Measurements from ENCODE around the gene PAWR.
"Not testable (repeated sequence)": the region's sequence is repeated elsewhere in the genome, so short reads cannot be mapped to it uniquely, and the experiment has no call there.

The PAWR gene

DNA sequence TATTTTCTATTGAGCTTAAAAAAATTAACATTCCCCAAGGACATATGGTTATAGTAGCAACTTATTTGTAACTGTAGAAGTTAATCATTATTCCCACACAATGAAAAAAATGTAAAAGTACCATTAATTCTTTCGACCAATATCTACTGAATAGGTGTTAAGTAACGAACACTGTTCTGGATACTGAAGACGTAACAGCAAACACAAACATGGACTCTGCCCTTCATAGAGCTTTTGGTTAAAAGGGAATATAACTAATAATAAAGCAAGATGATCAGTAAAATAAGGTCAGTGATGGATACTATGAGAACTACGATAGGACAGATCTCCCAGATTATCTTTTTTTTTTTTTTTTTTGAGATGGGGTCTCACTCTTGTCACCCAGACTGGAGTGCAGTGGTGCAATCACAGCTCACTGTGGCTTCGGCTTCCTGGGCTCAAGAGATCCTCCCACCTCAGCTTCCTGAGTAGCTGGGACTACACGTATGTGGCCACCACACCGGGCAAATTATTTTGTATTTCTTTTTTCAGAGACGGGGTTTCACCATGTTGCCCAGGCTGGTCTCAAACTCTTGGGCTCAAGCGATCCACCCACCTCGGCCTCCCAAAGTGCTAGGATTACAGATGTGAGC is 93.9 kb downstream of the PAWR start:
- no peak for DNase-seq (ENCODE audit: extremely low read depth in 1 of 2, low read depth in 1 of 2)

DNA sequence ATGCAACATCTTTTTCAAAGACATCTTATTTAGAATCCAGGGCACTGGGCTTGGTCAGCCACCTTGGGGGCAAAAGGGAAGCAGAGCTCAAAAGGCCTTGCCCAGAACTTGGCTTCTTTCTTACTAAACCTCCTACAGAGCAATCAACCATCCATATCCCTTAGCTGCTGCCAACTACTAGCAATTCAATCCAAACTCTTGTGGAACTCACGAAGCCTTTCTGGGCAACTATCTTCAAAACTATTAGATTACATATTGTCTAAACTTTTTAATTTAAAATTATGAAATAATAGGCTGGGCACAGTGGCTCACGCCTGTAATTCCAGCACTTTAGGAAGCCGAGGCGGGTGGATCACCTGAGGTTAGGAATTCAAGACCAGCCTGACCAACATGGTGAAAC is 95.5 kb downstream of the PAWR start:
- no peak for DNase-seq (ENCODE audit: extremely low read depth in 1 of 2, low read depth in 1 of 2)

DNA sequence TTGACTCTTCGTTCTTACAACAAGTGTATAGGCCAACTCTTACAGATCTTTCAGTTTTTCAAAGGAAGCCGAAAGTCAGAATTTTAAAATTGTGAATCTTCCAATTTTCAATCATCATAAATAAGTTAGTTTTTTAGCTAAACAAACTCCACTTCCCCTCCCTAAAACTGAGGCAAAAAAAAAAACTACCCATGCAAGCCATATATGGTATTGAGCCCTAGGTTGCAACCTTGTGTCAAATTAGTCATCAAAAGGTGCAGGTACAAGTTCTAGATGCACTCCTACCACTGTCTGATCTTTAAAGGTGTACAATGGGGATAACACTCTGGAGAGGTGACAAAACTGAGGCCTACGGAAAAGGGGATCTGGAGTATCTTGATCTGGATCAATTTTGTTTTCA is 97.9 kb downstream of the PAWR start:
- DNase-seq (ENCODE audit: extremely low read depth in 1 of 2, low read depth in 1 of 2) = no peak

DNA sequence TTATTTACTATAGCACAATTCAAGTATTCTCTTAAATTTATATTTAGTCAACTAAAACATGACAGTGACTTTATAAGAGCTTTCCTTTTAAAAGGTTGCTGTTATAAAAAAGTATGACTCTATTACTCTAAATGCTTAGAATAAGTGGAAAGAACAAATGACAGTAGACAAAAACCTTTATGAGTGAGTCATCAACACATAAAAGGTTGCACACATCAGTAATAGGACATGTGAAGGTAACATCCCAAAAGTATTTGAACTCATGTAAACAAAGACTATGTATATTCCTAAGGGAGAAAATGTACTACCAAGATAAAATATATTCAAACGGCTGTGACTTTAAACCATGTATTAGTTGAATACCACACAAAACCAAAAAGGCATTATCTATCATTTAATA is 98.8 kb downstream of the PAWR start:
- no peak for DNase-seq (ENCODE audit: extremely low read depth in 1 of 2, low read depth in 1 of 2)

DNA sequence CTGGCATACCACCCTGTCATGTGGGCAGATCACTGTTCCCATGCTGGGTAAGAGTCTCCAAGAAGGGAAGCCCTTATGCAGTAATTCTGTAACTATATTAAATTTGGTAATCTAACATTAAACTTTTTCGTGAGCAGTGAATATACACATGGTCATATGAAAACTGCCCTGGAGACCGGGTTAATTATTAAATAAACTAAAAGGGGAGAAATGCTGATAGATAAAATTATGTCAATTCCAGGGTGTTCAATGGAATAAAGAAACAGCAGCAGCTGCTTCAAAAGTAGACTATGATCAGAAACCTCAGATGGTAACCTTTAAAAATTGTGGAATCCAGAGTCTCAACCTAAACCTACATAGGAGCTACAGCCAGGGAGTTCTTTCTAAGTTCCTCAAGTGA is 100.0 kb downstream of the PAWR start:
- no peak for DNase-seq (ENCODE audit: extremely low read depth in 1 of 2, low read depth in 1 of 2)

DNA sequence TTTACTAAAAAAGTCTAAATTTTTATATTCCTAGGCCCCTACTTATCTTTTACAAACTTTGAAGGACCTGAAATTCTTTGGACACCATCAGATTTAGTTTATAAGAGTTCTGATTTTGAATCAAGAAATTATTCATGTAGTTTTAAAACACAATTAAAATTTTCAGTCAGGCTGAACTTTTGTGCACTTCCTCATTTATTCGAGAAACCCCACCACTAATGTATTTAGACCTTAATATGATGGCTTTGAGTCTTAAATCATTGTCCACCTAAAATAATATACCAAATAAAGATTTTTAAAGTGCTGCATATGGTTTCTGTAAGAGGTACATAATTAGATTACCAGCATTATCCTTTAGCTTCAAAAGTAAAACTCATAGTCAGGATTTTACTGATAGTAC is 103.4 kb downstream of the PAWR start:
- no peak for DNase-seq (ENCODE audit: extremely low read depth in 1 of 2, low read depth in 1 of 2)

DNA sequence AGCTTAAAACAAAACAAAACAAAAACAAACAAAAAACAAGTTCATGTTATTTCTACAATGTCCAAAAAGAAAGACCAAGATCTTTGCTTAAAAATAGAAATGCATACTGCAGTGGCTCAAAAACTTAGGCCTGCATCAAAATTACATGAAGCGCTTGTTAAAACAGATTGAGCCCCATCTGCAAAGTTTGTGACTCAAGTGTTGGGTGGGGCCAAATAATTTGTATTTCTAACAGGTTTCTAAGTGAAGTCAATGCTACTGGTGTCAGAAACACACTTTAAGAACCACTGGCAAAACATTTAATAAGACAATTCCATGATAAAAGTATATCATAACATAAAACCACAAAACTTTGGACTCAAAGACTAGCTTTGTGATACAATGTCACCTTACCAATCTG is 105.6 kb downstream of the PAWR start:
- DNase-seq (ENCODE audit: extremely low read depth in 1 of 2, low read depth in 1 of 2) = no peak

DNA sequence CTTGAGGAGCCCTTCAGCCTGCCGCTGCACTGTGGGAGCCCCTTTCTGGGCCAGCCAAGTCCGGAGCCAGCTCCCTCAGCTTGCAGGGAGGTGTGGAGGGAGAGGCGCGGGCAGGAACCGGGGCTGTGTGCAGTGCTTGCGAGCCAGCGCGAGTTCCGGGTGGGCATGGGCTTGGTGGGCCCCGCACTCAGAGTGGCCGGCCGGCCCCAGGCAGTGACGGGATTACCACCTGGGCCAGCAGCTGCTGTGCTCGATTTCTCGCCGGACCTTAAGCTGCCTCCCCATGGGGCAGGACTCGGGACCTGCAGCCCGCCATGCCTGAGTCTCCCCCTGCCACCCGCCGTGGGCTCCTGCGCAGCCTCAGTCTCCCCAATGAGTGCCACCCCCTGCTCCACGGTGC is 116.9 kb downstream of the PAWR start:
- no peak for DNase-seq (ENCODE audit: extremely low read depth in 1 of 2, low read depth in 1 of 2)

DNA sequence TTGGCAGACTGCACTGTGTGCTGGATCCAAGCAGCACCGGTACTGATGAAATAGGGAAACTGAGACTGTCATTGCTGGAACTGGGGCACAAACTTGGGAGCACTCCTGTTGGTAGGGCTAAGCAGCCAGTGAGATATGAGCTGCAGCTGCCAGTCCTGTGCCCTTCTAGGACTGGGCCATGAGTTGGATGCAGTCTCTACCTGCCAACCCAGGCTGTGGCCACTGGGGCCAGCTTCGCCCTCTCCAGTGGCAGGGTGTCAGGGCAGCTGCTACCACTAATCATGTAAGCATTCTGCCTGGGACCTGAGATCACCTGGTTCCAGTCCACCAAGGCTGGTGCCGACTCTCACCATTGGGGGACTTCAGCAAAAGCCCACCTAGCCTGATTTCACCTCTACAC is 121.1 kb downstream of the PAWR start:
- no peak for DNase-seq (ENCODE audit: extremely low read depth in 1 of 2, low read depth in 1 of 2)

DNA sequence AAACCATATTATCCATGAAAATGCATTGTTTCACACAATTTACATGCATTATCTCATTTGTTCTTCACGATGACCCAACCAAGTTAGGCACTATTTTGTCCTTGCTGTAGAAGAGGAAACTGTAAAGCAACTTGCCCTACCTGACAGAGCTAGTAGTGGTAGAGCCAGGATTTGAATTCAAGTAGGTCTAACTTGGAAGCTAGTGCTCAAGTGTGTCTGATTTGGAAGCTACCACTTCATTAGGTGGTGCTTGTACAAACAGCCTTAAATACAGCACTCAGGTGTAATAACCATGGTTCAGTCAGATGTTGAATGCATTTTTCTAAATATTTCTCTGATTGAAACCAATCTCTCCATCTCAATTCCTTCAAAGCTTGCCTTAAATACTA is 123.6 kb downstream of the PAWR start:
- no peak for DNase-seq (ENCODE audit: extremely low read depth in 1 of 2, low read depth in 1 of 2)

DNA sequence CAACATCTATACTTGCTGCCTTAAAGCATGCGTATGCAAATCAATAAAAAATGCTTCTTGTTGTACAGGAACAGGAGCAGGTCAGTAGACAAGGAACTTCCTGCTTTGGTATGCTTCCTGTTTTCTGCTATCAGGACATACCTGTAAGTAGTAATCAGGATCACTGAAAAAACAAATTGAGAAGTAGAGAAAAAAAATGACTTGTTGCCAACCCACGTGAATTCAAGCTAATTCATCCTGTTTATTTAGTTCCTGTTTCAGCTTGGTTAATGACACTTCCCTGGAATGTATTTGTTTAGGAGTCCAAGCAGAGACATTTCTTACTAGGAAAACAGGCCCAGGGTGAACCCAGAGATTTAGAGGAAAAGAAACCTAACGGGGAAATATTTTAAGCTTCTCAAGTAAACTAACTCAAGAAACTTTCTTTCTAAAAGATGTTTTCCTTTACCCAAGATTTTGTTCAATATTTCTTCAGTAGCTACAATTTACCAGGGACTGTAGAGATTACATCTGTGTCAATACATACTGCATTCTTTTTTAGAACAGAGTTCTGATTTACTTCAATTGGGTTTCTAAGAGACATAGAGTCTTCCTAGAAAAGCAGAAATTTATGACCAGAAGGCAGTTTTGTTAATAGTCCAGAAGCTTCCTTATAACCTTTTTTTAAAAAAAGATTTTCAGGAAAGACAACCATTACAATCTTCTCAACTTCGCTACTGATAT is 124.2 kb downstream of the PAWR start:
- no peak for DNase-seq (ENCODE audit: extremely low read depth in 1 of 2, low read depth in 1 of 2)

DNA sequence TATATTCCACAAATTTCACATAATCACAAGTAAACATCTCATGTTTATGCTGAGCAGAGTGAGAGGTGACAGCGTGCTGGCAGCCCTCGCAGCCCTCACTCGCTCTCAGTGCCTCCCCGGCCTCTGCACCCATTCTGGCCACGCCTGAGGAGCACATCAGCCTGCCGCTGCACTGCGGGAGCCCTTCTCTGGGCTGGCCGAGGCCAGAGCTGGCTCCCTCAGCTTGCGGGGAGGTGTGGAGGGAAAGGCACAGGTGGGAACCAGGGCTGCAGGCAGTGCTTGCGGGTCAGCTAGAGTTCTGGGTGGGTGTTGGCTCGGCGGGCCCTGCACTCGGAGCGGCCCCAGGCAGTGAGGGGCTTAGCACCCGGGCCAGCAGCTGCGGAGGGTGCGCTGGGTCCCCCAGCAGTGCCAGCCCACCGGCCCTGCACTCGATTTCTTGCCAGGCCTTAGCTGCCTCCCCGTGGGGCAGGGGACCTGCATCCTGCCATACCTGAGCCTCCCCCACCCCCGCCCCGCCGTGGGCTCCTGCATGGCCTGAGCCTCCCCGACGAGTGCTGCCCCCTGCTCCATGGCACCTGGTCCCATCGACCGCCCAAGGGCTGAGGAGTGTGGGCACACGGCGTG is 125.9 kb downstream of the PAWR start:
- DNase-seq (ENCODE audit: extremely low read depth in 1 of 2, low read depth in 1 of 2) = not testable (repeated sequence)

DNA sequence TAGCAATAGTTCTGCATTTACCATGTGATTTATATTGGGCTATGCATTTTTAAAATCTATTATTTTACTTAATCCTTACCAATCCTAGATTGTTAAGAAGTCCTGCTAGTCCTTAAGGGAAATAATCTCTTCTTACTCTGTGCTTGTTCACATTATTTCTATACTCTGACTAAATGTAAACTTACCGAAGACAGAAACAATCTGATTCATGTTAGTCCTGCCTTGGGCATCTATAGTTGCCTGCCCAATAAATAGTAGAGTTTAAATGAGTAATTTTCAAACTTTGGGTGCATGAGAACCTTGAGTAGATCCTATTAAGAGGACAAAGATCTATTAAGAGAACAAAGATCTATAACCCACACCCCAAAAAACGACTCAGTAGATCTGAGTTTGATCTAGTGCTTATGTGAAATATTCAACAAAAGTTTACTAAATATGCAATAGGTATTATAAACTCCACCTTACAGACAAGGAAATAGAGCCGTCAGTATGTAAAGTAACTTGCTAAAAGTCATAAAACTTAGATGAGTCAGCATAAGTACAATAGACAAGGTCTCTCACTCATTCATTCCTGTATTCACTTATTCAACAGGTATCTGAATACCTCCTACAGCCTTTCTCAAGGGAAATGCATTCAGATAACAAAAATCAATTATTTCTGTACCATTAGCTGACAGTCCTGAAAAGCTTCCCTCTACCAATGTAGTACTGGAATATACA is 127.6 kb downstream of the PAWR start:
- DNase-seq (ENCODE audit: extremely low read depth in 1 of 2, low read depth in 1 of 2) = no peak

DNA sequence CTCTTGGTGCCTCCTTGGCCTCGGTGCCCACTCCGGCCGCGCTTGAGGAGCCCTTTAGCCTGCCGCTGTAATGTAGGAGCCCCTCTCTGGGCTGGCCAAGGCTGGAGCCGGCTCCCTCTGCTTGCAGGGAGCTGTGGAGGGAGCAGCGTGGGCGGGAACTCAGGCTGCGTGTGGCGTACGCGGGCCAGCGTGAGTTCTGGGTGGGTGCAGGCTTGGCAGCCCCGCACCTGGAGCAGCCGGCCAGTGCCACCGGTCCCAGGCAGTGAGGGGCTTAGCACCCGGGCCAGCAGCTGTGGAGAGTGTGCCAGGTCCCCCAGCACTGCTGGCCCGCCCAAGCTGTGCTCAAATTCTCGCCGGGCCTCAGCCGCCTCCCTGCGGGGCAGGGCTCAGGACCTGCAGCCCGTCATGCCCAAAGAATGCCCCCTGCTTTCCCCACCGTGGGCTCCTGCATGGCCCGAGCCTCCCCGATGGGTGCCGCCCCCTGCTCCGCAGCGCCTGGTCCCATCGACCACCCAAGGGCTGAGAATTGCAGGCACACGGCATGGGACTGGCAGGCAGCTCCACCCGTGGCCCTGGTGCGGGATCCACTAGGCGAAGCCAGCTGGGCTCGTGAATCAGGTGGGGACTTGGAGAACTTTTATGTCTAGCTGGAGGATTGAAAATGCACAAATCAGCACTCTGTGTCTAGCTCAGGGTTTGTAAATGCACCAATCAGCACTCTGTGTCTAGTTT is 129.2 kb downstream of the PAWR start:
- DNase-seq (ENCODE audit: extremely low read depth in 1 of 2, low read depth in 1 of 2) = no peak

DNA sequence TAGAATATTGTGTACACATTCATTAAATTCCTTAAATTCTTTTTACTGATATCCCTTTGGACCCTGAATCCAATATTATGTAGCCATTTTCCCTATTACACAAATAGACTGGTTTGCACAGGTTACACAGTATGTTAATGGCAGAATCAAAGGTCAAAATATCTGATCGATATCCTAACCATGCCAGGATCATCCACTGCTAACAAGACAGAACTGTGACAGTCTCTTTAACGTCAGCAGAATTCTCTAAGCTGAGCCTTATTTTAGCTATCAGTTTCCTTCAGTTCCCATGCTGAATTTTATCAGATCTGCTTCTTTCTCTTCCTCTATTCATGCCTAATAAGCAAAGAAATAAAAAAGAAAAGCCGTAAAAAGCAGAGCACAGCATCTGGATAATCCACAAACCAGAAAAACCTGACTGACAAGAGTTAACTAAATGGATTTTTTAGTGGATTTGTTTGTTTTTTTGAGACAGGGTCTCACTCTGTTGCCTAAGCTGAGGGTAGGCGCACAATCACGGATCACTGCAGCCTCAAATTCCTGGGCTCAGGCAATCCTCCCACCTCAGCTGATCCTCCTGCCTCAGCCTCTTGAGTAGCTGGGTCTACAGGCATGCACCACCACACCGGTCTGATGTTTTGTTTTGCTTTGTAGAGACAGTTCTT is 130.4 kb downstream of the PAWR start:
- no peak for DNase-seq (ENCODE audit: extremely low read depth in 1 of 2, low read depth in 1 of 2)

DNA sequence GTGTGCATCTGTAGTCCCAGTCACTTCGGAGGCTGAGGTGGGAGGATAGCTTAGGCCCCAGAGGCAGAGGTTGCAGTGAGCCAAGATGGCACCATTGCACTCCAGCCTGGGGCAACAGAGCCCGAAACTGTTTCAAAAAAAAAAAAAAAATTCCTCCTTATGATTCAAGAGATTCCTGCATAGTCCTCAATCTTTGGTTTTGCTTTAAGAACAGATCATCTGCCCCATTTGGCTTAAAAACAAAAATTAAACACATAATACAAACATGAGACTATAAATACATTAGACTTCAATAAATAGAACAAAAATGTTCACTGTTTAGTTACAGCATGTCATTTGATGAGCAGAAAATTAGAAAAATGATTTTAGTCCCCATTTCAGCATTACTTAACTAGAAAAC is 131.2 kb downstream of the PAWR start:
- no peak for DNase-seq (ENCODE audit: extremely low read depth in 1 of 2, low read depth in 1 of 2)

DNA sequence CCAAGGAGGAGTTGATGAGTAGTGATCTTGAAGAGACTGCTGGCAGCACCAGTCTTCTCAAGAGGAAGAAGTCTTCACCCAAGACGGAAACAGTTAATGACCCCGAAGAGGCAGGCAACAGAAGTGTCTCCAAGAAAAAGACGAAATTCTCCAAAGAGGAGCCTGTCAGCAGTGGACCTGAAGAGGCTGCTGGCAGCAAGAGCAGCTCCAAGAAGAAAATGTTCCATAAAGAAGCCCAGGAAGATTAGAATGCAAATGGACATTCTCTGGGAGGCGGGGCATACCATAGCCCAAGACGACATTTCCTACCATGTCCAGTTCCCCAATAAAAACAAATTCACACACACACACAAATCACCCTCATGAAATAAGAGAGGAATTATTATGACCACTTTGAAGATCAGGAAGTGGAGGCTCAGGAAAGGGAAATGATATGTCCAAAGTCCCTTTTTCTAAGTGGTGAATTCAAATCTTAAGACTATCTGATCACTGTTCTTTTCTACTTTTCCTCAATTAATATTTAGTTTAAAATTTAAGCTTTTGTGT is 131.8 kb downstream of the PAWR start:
- no peak for DNase-seq (ENCODE audit: extremely low read depth in 1 of 2, low read depth in 1 of 2)

DNA sequence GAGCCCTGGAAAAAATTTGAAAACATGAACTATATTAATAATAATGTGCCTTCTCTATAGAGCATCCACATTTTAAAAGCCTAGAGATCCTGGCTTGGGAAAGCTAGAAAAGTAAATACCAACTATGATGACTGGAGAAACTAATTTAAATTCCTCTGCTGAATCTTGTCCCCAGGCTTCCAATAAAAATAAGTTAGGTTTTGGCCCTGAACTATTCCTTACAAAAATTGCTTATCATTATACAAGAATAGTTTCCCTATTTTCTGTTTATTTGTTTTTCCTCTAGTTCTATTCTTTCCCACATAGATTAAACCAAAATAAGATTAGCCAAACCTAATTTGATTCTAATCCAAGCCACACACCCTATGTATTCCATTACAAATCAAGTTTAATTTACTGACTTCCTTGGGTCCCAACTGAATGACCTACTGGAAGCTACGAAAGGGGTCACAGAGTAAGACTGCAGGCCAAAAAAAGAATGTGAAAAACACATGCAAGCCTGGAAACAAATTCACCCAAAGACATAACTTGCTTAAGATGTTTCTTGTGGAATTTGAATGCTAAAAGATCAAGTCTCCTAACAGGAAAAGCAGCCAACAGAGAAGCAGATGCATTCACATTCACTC is 133.0 kb downstream of the PAWR start:
- DNase-seq (ENCODE audit: extremely low read depth in 1 of 2, low read depth in 1 of 2) = no peak

DNA sequence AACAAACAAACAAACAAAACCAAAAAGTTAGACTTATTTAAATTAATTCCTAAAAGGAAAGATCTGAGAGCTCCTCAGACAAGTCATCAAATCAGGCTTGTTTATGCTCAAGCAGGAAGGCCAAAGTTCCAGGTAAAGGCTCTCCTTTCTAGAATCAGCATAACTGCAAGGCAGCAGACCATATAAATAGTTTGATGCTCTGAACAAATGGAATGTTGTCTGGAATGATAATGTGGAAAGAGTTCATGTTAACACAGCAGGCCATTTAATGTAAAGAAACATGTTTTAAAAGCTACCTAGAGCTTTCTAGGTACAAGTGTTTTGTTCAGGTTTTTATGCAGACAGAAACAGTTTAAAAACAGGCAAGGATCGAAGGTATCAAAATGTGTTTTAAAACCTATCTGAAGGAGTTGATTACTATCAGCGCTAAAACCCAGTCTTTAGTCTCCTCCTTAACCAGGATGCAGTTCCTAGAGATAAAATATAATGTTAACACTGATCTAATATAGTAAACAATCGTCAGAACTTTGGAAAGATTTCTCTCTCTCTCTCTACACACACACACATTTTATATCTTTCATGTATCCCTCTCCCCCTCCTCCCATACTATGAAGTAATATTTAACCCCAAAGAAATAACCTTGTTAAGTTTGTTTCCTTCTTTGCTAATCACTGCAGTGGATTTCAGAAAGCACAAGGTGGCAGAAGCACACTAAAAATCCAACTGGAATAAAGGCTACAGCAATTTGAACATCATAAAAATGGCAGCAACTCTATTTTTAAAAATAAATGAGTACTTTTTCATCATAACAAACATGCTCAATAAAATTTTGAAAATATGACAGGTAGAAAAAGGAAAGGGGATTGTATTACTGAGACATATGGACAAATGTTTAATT is 135.5 kb downstream of the PAWR start:
- DNase-seq (ENCODE audit: extremely low read depth in 1 of 2, low read depth in 1 of 2) = no peak
